Stimulated activated CD4-positive, alpha-beta T cell treated with anti-CD3 and anti-CD28 coated beads, Interleukin-1b, Interleukin-23, amount 100 ng/mL, for 24 hours (primary cell): Measurements from ENCODE around the gene SLC14A1.

Experiments
- DNase-seq, 4 experiments: peaks; one replicate each; pipeline ENCODE4 v3.0.0-alpha.2; 2020; ENCODE audit warnings: low read depth in 4 of 4, low spot score in 1 of 4

The SLC14A1 gene

GRCh38 chr18:45722899-45723298 lies 1.1 kb upstream of the SLC14A1 start:
- peak; percentile 33 to 61 (median 50) for DNase-seq

GRCh38 chr18:45724601-45725000 lies 620 bp downstream of the SLC14A1 start:
- DNase-seq: no peak

GRCh38 chr18:45725336-45725735 lies 1.4 kb downstream of the SLC14A1 start:
- DNase-seq: no peak

- DNase-seq: no peak
Observed at GRCh38 chr18:45726603-45727002, 2.6 kb downstream of the SLC14A1 start.

- DNase-seq: no peak
Observed at GRCh38 chr18:45727068-45727467, 3.1 kb downstream of the SLC14A1 start.

- DNase-seq: no peak
Observed at GRCh38 chr18:45728336-45729010, 4.5 kb downstream of the SLC14A1 start.

GRCh38 chr18:45730832-45731575 lies 7.0 kb downstream of the SLC14A1 start:
- no peak for DNase-seq

- no peak for DNase-seq
Observed at GRCh38 chr18:45731716-45732115, 7.7 kb downstream of the SLC14A1 start.

- DNase-seq: no peak
Observed at GRCh38 chr18:45733535-45733934, 9.6 kb downstream of the SLC14A1 start.

GRCh38 chr18:45734505-45734904 lies 10.5 kb downstream of the SLC14A1 start:
- no peak for DNase-seq

GRCh38 chr18:45734944-45735343 lies 11.0 kb downstream of the SLC14A1 start:
- DNase-seq: no peak

GRCh38 chr18:45738660-45739059 lies 14.7 kb downstream of the SLC14A1 start:
- no peak for DNase-seq

GRCh38 chr18:45739268-45739667 lies 15.3 kb downstream of the SLC14A1 start:
- no peak for DNase-seq

GRCh38 chr18:45739848-45740247 lies 15.9 kb downstream of the SLC14A1 start:
- no peak for DNase-seq

GRCh38 chr18:45741056-45741455 lies 17.1 kb downstream of the SLC14A1 start:
- DNase-seq: no peak

- no peak for DNase-seq
Observed at GRCh38 chr18:45745817-45746461, 22.0 kb downstream of the SLC14A1 start.

- no peak for DNase-seq
Observed at GRCh38 chr18:45748501-45748900, 24.5 kb downstream of the SLC14A1 start.

GRCh38 chr18:45749918-45750689 lies 26.1 kb downstream of the SLC14A1 start:
- DNase-seq: no peak

GRCh38 chr18:45751766-45752165 lies 27.8 kb downstream of the SLC14A1 start:
- DNase-seq: no peak

- no peak for DNase-seq
Observed at GRCh38 chr18:45752681-45753080, 28.7 kb downstream of the SLC14A1 start.

GRCh38 chr18:45753286-45753685 lies 29.3 kb downstream of the SLC14A1 start:
- DNase-seq: no peak
